ENCODE results near the gene LAMA4. TPM values are rescaled to one million over a fixed set of nuclear protein-coding genes. Genes with fewer than 3 reads are reported as not detected.

The LAMA4 gene, protein sequence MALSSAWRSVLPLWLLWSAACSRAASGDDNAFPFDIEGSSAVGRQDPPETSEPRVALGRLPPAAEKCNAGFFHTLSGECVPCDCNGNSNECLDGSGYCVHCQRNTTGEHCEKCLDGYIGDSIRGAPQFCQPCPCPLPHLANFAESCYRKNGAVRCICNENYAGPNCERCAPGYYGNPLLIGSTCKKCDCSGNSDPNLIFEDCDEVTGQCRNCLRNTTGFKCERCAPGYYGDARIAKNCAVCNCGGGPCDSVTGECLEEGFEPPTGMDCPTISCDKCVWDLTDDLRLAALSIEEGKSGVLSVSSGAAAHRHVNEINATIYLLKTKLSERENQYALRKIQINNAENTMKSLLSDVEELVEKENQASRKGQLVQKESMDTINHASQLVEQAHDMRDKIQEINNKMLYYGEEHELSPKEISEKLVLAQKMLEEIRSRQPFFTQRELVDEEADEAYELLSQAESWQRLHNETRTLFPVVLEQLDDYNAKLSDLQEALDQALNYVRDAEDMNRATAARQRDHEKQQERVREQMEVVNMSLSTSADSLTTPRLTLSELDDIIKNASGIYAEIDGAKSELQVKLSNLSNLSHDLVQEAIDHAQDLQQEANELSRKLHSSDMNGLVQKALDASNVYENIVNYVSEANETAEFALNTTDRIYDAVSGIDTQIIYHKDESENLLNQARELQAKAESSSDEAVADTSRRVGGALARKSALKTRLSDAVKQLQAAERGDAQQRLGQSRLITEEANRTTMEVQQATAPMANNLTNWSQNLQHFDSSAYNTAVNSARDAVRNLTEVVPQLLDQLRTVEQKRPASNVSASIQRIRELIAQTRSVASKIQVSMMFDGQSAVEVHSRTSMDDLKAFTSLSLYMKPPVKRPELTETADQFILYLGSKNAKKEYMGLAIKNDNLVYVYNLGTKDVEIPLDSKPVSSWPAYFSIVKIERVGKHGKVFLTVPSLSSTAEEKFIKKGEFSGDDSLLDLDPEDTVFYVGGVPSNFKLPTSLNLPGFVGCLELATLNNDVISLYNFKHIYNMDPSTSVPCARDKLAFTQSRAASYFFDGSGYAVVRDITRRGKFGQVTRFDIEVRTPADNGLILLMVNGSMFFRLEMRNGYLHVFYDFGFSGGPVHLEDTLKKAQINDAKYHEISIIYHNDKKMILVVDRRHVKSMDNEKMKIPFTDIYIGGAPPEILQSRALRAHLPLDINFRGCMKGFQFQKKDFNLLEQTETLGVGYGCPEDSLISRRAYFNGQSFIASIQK (N-terminal part only)
- 503 and 840 TPM in 2 replicates for total RNA-seq

GRCh38 chr6:112253841-112254816 lies at the start of gene LAMA4:
TSS of gene LAMA4 (minus strand) at chr6:112254567. CDS start at chr6:112254150, 417 bp downstream.
- no peak for DNase-seq (ENCODE audit: extremely low read depth, low read depth, low spot score)

- DNase-seq (ENCODE audit: extremely low read depth, low read depth, low spot score): no peak
Measured at GRCh38 chr6:112302142-112302705, 47.9 kb upstream of the LAMA4 start.

DNA sequence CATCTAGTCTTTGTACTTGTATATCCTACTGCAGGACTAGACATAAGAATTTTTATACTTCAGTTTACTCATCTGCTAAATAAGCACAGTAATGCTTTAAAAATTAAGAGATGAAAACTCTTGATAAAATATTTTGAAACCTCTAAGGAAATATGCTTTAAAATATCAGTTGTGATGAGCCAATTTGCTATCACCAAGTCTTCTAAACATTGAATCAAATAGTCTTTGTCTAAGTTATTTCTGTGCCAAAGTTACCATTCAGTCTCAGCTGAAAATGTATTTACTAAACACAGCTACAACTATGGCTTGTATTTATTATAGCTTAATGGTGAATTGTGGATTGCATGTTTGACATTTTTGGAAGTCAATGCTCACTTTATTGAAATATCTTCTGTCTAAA lies 46.5 kb upstream of the LAMA4 start:
- DNase-seq (ENCODE audit: extremely low read depth, low read depth, low spot score): no peak

DNA sequence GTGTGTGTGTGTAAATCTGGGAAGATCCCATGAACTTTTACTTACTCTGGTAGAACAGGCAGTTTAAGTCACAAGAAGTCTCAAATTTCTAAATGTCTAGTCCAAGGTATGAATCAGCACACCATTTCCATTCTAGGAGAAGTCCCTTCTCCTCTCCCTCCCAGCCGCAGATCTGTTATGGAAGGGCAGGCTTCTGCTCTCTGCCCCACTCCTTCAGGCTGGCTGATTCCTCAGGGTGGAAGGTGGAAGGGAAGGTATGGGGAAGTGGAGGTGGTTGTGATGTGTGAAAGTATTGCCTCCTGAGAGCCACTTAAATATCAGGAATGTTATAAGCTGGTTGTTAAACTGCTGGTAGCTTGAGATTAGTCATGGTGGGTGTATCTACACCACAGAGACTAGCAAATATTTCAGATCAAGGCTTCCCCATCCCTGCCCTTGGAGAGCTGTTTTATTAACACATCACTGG lies 44.5 kb upstream of the LAMA4 start:
- DNase-seq (ENCODE audit: extremely low read depth, low read depth, low spot score): no peak

DNA sequence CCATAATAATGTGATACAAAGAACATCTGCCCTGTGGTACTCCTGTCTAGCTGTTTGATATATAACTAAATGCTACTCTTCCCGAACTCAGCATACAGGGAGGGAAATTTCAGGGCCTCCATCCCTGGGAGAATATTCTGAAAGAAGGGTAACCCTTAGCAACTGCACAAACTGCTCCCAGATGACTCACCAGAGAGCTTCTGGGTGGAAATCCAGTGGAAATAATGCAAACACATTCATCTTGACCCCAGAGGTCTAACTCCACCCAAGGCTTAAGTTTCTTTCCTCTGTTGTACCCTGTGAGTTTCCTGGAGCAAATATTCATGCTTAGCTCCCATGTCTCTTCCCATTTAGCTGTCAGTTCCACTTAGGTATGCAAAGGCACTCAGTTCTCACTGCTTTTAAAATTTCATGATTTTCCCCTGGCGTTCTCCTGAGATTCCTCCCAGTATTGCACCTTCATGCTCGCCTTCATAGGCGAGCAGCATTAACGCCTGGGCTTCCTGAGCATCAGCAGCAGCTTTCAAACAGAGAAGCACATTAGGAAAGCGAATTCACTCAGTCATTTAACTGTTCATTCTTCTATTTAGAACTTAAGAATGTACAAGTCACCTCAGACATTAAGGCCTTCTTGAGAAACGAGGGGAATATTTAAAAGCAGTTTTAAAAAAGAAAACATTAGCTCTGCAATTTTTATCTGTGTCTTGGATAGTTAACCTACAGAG lies 43.8 kb upstream of the LAMA4 start:
- DNase-seq (ENCODE audit: extremely low read depth, low read depth, low spot score): peak; percentile 75

GRCh38 chr6:112296694-112297093 lies 42.3 kb upstream of the LAMA4 start:
- DNase-seq (ENCODE audit: extremely low read depth, low read depth, low spot score): no peak

DNA sequence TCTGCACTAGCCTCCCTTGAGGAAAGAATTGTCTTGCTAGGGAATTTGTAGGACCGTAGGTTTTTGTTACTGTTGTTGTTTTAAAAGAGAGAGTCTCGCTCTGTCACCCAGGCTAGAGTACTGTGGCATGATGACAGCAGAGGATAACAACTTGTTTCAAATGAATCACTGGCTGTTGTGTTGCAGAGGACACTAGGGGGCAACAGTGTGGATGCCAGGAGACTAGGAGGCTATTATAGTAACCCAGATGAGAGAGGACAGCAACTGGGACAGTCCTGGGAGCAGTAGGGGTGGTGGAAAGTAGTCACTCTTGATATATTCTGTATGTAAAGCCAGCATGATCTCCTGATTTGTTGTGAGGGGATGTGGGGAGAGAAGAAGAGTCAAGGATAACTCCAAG lies 41.8 kb upstream of the LAMA4 start:
- DNase-seq (ENCODE audit: extremely low read depth, low read depth, low spot score): no peak

- no peak for DNase-seq (ENCODE audit: extremely low read depth, low read depth, low spot score)
Measured at GRCh38 chr6:112291161-112291762, 36.9 kb upstream of the LAMA4 start.

- DNase-seq (ENCODE audit: extremely low read depth, low read depth, low spot score): no peak
Measured at GRCh38 chr6:112289038-112289566, 34.7 kb upstream of the LAMA4 start.

- DNase-seq (ENCODE audit: extremely low read depth, low read depth, low spot score): no peak
Measured at GRCh38 chr6:112288475-112288874, 34.1 kb upstream of the LAMA4 start.

- no peak for DNase-seq (ENCODE audit: extremely low read depth, low read depth, low spot score)
Measured at GRCh38 chr6:112287577-112288225, 33.3 kb upstream of the LAMA4 start.

DNA sequence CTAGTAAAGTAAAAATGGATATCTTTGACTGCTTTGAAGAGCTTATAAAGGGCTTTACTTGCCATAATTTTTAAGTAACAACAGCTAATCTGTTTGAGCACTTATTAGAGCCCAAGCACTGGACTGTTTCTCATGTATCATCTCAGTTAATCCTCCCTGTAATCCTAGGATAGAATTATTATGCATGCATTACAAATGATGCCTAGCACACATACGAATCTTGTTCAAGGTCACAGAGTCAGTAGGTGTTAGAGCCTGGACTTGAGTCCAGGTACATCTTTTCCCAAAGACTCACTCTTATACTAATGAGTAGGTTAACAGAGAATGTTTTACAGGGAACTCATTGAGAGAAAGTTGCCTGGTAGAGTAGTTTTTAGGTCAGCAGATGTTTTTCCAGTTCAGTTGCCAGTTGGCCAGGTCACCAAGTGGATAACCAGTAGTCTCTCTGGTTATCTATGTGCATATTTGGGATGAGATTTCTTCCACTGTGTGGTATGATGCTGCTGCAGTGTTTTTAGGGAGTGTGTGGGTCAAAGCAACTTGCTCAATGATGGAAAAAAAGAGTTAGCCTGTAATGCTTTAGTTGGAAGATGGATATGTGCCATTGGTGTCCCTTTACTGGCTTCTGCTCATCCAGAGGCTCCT lies 32.3 kb upstream of the LAMA4 start:
- no peak for DNase-seq (ENCODE audit: extremely low read depth, low read depth, low spot score)

GRCh38 chr6:112286010-112286409 lies 31.6 kb upstream of the LAMA4 start:
- no peak for DNase-seq (ENCODE audit: extremely low read depth, low read depth, low spot score)

DNA sequence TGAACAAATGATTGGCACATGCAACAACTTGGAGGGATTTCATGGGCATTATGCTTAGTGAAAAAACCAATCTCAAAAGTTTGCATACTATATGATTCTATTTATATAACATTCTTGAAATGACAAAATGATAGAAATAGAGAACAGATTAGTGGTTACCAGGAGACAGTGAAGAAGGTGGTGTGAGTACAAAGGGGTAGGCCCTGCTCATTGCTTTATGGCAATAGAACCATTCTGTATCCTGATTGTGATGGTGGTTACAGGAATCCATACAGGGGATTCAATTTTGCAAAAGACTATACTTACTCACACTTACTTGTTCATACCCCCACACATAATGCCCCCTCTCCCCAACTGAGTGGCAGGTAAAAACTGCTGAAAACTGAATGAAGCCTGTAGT lies 30.2 kb upstream of the LAMA4 start:
- DNase-seq (ENCODE audit: extremely low read depth, low read depth, low spot score): no peak

DNA sequence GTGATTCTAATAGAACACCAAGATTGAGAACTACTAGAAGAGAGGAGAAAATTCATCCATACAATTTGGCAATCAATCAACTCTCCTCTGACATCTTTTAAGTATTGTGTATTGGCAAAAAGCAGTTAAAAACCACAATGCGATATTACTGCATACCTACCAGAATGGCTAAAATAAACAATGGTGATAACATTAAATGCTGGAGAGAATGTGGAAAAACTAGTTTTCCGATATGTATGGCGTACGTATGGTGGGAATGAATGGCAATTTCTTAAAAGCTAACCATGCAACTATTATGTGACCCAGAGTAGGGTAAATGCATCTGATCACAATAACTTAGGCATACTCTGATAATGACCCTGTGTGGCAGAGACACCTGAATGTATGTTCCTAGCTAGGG lies 29.3 kb upstream of the LAMA4 start:
- DNase-seq (ENCODE audit: extremely low read depth, low read depth, low spot score): no peak

DNA sequence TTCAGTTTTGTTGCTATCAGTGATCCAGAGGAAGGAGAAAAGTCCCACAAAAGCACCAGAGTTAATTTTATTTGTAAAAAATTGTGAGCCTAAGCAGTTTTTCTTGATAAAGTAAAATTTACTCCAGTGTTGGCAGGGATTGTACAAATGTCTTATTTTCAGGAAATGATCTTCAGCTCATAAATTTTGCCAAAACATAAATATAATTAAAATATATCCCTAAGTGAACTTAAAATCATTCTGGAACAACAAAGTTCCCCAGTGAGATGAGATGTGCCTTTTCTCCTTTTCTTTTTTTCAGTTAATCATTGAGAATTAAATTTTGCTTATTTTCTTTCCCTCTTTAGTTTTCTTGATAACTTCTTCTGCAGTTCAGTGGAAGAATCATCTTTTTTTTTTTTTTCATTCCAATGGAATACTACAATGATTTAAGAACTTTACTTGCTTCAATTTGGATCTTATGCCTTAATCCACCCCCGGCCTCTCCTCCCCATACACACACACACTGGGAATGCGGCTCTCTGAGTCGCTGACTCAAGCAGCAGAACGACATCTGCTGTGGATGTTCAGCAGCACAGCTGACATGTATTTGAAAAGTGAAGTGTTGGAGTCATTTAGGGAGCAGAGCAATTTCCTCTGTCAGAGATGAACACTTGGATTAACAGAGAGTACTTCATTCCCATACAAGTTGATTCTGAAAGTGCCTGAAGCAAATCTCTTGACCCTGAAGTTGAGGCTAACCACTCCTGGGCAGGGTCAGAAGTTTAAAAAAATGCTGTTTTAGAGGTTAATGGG lies 27.7 kb upstream of the LAMA4 start:
- peak; percentile 18 for DNase-seq (ENCODE audit: extremely low read depth, low read depth, low spot score)
